Right atrium auricular region (tissue), 2 donors: ENCODE results near the gene CPA1. TPM values are rescaled to one million over a fixed set of nuclear protein-coding genes. Genes with fewer than 3 reads are reported as not detected.
A peak's percentile ranks its signal among the peaks of the same experiment; 100 is the strongest.

Experiments used
- DNase-seq: peaks from one replicate; pipeline ENCODE4 v3.0.0-alpha.2; 2019; ENCODE audit warnings: low spot score
- H3K27ac ChIP-seq, 2 donors: fragments of 200-600 bp; sonication (generic); 1 replicate in 1 of 2; 2 replicates in 1 of 2; pipeline ENCODE4 v1.5.1; 2016 to 2019
- H3K27me3 ChIP-seq, 2 donors: fragments of 200-600 bp; sonication (generic); one replicate each; pipeline versions ENCODE4 v1.5.1 to v1.6.0; 2017 to 2019
- H3K36me3 ChIP-seq: fragments of 200-600 bp; sonication (generic); one replicate; pipeline ENCODE4 v1.5.1; 2016
- H3K4me1 ChIP-seq, 2 donors: fragments of 200-600 bp; sonication (generic); one replicate each; pipeline versions ENCODE4 v1.5.1 to v1.6.0; 2017 to 2019
- H3K4me3 ChIP-seq, 2 donors: fragments of 200-600 bp; sonication (generic); 1 replicate in 1 of 2; 2 replicates in 1 of 2; pipeline ENCODE4 v1.5.1; 2017 to 2019; ENCODE audit warnings: mild to moderate bottlenecking in 1 of 2, moderate library complexity in 1 of 2
- H3K9me3 ChIP-seq, 2 donors: fragments of 200-600 bp; sonication (generic); one replicate each; pipeline ENCODE4 v1.5.1; 2019
- total RNA-seq, 2 donors: library from RNA; depleted of rRNA; stranded (reverse); fragments of >200 nt; gene quantifications; one replicate each; pipeline ENCODE4 v1.1.0, GENCODE V29; 2016
- TF ChIP-seq, protein P1 (sequence below), 2 donors: fragments of 200-600 bp; sonication (generic); IDR thresholded peaks; one replicate each; pipeline ENCODE4 v1.5.1; 2019; ENCODE audit warnings: antibody characterized with exemption in 2 of 2

CPA1 gene
- total RNA-seq, 2 donors from 2014 or later: not detected

GRCh38 chr7:130430841-130431666 lies 50.8 kb downstream of the CPA1 start:
- H3K27me3 ChIP-seq: no peaks in the 10 kb centered on the region
- DNase-seq: no peak
- no peaks in the 10 kb centered on the region for H3K36me3 ChIP-seq
- H3K9me3 ChIP-seq: no peaks in the 10 kb centered on the region
- peaks cover 0 to 16% of the 10 kb centered on the region in 2 donors for H3K4me1 ChIP-seq
- peak overlapping the region in 1 of 2 donors; percentile 22 for H3K4me3 ChIP-seq
- peak overlapping the region; percentile 23 to 28 for H3K27ac ChIP-seq
- TF ChIP-seq, protein P1, sequence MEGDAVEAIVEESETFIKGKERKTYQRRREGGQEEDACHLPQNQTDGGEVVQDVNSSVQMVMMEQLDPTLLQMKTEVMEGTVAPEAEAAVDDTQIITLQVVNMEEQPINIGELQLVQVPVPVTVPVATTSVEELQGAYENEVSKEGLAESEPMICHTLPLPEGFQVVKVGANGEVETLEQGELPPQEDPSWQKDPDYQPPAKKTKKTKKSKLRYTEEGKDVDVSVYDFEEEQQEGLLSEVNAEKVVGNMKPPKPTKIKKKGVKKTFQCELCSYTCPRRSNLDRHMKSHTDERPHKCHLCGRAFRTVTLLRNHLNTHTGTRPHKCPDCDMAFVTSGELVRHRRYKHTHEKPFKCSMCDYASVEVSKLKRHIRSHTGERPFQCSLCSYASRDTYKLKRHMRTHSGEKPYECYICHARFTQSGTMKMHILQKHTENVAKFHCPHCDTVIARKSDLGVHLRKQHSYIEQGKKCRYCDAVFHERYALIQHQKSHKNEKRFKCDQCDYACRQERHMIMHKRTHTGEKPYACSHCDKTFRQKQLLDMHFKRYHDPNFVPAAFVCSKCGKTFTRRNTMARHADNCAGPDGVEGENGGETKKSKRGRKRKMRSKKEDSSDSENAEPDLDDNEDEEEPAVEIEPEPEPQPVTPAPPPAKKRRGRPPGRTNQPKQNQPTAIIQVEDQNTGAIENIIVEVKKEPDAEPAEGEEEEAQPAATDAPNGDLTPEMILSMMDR (IDR thresholded peaks at IDR 0.05): no peak

DNA sequence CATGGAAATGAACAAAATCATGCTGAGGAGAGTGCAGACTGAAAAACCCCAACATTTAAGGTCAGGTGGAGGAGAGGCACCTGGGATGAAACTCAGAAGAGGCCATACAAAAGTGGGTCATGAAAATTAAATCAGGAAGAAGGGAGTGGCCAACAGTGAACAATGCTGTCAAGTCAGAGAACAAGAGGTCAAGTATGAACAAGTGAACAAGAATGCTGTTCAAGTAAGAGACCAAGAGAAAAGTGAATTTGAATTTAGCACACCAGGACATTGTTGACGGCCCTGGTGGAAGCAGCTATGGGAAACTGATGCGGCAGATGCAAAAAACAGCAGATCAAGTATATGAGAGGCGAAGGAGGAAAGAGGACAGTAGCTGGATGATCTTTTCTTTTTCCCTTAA lies 52.6 kb downstream of the CPA1 start:
- Histone ChIP-seq H3K27ac (no peak overlapping the region), H3K4me1 (peaks cover 0 to 16% of the 10 kb centered on the region in 2 donors), H3K9me3 (no peaks in the 10 kb centered on the region), H3K4me3 (no peak overlapping the region), H3K36me3 (no peaks in the 10 kb centered on the region), H3K27me3 (no peaks in the 10 kb centered on the region)
- no peak for DNase-seq
- TF ChIP-seq, protein P1 (IDR thresholded peaks at IDR 0.05): no peak

DNA sequence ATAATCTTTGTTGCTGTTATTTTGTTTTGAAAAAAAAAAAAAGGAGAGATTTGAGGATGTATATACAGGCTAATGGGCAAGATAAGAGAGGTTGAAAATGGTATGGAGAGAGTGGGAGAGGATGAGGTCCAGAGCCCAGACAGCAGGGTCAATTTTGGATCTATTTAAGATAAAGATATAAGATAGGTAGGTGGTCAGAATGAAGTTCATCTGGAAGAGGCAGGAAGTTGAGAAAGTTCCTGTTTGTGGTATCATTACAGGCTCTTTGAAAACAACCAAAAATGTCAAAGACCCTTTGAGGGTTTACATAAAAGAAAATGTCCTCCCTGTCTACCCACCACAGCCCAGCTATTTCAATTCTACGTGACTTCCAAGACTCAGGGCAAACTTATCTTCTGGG lies 53.0 kb downstream of the CPA1 start:
- no peak overlapping the region for H3K27ac ChIP-seq
- H3K4me3 ChIP-seq: no peak overlapping the region
- no peak for DNase-seq
- H3K27me3 ChIP-seq: no peaks in the 10 kb centered on the region
- TF ChIP-seq, protein P1 (IDR thresholded peaks at IDR 0.05): no peak
- peaks cover 0 to 16% of the 10 kb centered on the region in 2 donors for H3K4me1 ChIP-seq
- H3K9me3 ChIP-seq: no peaks in the 10 kb centered on the region
- no peaks in the 10 kb centered on the region for H3K36me3 ChIP-seq

DNA sequence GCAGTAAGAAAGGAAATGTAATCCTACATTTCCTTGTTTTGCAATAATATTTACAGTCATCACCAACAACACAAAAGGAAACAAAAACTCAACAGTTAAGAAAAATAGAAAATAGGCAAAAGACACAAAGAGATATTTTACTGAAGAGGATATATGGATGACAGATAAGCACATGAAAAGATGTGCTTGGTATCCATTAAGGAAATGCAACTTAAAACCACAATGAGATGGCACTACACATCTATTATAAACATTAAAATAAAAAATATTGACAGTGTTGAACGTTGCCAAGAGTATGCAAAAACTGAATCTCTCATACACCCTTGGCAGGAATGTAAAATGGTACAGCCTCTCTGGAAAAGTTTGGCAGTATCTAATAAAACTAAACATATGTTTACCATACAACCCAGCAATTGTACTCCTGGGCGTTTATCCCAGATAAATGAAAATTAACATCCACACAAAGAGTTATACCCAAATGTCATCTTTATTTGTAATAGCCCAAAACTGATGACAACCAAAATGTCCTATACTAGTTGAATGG lies 55.1 kb downstream of the CPA1 start:
- Histone ChIP-seq H3K4me1 (peaks cover 0 to 18% of the 10 kb centered on the region in 2 donors), H3K4me3 (no peak overlapping the region), H3K27me3 (no peaks in the 10 kb centered on the region), H3K9me3 (no peaks in the 10 kb centered on the region), H3K36me3 (no peaks in the 10 kb centered on the region), H3K27ac (no peak overlapping the region)
- no peak for DNase-seq
- TF ChIP-seq, protein P1 (IDR thresholded peaks at IDR 0.05): no peak

GRCh38 chr7:130436253-130436652 lies 56.0 kb downstream of the CPA1 start:
- no peaks in the 10 kb centered on the region for H3K9me3 ChIP-seq
- H3K4me1 ChIP-seq: peaks cover 0 to 11% of the 10 kb centered on the region in 2 donors
- H3K36me3 ChIP-seq: no peaks in the 10 kb centered on the region
- H3K27me3 ChIP-seq: no peaks in the 10 kb centered on the region
- DNase-seq: no peak
- no peak overlapping the region for H3K27ac ChIP-seq
- TF ChIP-seq, protein P1 (IDR thresholded peaks at IDR 0.05): no peak
- no peak overlapping the region for H3K4me3 ChIP-seq

Other genes with a start within 250 kb of the CPA1 start
- gene TMEM209, start 175.1 kb upstream of the CPA1 start, total RNA-seq: 1 to 10 TPM; 7.3 to 8.8 TPM
- not detected for gene SSMEM1, start 172.6 kb upstream of the CPA1 start, total RNA-seq
- gene CPA2, start 113.6 kb upstream of the CPA1 start, total RNA-seq: not detected
- gene CPA4, start 87.3 kb upstream of the CPA1 start, total RNA-seq: 1 to 10 TPM; 2.0 to 6.0 TPM
- gene CPA5, start 35.7 kb upstream of the CPA1 start, total RNA-seq: not detected
- 1 to 10 TPM; 1.5 to 5.5 TPM for gene CEP41, start 60.5 kb downstream of the CPA1 start, total RNA-seq
- gene MEST, start 111.6 kb downstream of the CPA1 start, total RNA-seq: 10 to 100 TPM in 1 of 2 donors, 1 to 10 TPM in 1; 7.2 to 27.8 TPM